H54 (cell line): ENCODE data around the gene AOC2.
"Not testable (repeated sequence)": the region's sequence is repeated elsewhere in the genome, so short reads cannot be mapped to it uniquely, and the experiment has no call there.

Experiments
- DNase-seq: peaks from one replicate; pipeline ENCODE4 v3.0.0; 2011; ENCODE audit warnings: low spot score, mixed read lengths; ENCODE audit not compliant: insufficient read length
- FAIRE-seq: peaks from 3 replicates; lab custom pipeline; 2011; peaks lifted over from hg19 to GRCh38; lab: Jason Lieb, UNC
- POLR2A ChIP-seq: IDR thresholded peaks from 2 replicates; pipeline ENCODE4 v1.6.1; 2011; ENCODE audit warnings: low read depth, mild to moderate bottlenecking, low read length

AOC2 gene

GRCh38 chr17:42877037-42877436 lies 32.7 kb downstream of the AOC2 start:
- DNase-seq (no peak), FAIRE-seq (no peak)
- no peak for TF ChIP-seq POLR2A

DNA sequence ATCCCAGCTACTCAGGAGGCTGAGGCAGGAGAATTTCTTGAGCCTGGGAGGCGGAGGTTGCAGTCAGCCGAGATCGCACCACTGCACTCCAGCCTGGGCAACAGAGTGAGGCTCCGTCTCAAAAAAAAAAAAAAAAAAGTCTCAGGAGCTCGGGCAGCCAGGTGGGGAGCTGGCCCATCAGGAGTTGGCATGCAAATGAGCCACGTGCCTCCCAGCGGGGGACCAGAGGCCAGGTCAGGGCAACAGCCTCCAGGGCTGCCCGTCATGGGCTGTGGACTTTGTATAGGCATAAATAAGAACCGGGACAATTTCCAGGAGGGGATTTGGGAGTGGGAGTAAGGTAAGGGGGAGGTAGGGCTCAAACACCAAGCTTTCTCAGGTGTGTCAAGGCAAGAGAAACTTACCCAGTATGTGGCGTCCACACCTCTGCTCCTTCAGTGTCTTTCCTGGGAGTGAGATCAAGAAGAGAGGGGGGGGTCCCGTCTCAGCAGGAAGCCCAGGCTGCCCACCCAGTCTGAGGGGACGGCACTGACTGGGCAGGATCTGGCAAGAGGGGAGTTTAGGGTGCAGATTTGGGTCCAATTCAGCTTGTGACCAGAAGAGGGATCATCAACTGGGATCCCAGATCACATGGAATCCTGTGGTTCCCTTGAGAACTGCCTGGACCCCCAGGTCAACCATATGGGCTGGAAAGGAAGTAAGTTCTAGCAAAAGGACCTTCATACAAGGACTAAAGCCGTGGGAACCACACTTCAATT lies 33.9 kb downstream of the AOC2 start:
- TF ChIP-seq POLR2A: no peak
- FAIRE-seq (no peak), DNase-seq (no peak)

DNA sequence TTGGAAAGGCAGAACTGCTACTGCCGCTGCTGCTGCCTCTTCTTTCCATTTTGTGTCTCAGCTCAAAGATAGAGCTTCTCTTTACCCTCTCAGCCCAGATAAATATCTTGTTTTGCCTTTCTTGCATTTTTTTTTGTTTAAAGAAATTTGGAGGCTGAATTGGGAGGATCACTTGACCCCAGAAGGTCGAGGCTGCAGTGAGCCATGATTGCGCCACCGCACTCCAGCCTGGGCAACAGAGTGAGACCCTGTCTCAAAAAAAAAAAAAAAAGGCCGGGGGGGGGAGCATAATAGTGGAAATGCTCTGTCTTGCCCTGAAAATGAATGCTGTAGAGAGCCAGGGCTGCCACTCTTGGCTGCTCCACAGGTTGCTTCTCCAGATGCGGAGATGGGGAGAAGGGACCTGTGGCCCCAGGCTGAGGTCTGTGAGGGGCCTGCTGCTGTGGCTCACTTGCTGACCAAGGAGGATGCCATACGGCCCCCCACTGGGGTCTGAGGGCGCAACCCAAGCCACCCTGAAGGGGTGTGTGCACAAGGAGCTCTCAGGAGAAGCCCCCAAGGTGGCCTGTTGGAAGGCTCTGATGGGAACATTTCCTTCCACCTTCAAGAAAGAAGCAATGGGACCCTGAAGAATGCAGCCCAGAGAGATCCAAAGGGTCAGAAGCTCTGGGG lies 34.7 kb downstream of the AOC2 start:
- TF ChIP-seq POLR2A: no peak
- FAIRE-seq (no peak), DNase-seq (no peak)

GRCh38 chr17:42879596-42879985 lies 35.2 kb downstream of the AOC2 start:
- TF ChIP-seq POLR2A: no peak
- FAIRE-seq (no peak), DNase-seq (peak; percentile 30)

GRCh38 chr17:42880776-42881310 lies 36.5 kb downstream of the AOC2 start:
- TF ChIP-seq POLR2A: no peak
- no peak for FAIRE-seq
- DNase-seq: no peak

DNA sequence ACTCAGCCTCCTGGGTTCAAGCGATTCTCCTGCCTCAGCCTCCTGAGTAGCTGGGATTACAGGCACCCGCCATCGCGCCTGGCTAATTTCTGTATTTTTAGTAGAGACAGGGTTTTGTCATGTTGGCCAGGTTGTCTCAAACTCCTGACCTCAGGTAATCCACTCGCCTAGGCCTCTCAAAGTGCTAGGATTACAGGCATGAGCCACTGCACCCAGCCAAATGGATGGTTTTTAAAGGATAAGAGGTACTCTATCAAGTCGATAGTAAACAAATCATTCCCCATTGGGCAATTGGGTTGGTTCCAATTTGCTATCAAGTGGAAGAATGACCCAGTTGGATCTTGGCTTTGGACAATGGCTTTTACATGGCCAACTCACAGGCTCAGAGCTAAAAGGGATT lies 37.3 kb downstream of the AOC2 start:
- not testable (repeated sequence) for FAIRE-seq, DNase-seq

DNA sequence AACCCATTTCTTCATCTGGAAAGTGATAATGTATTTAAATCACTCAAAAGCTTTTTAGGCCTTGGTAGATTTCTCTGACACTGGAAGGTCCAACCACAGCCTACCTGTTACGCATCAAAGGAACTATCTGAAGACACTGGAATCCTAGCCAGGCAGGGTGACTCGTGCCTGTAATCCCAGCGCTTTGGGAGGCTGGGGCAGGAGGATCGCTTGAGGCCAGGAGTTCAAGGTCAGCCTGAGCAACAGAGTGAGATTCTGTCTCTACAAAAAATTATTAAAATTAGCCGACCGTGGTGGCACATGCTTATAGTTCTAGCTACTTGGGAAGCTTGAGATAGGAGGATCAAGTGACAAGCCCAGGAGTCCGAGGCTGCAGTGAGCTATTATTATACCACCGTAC lies 37.8 kb downstream of the AOC2 start:
- no peak for TF ChIP-seq POLR2A
- DNase-seq (no peak), FAIRE-seq (no peak)

DNA sequence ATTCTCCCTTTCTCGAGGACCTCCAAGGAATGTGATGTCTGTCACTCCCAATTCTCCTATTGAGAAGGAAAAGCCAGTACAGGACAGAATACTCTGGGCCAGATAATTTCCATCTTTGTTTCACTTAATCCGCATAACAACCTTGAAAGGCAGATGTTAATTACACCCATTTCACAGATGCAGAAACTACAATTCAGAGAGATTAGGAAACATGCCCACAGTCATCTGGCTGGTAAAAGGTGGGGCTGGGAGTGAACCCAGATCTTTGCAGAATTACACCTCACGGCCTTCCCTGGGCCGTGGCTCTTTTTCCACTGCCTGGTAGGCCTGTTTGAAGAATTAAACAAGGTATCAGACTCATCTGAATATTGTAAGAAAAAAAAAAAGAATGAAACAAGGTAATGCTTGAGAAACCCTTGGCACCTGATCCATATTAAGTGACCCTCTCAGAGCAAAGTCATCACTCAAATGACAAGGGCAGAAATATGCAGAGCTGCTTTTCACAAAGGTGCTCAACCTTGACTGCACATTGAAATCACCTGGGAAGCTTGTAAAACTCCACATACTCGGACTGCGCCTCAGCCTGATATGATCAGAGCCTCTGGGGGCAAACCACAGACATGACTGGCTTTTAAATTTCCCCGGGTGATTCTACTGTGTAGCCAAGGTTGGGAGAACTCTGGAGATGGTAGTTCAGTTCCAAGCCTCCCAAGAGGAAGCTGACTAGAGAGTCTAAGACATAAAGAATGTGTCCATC lies 39.6 kb downstream of the AOC2 start:
- DNase-seq: no peak
- FAIRE-seq: no peak
- no peak for TF ChIP-seq POLR2A

DNA sequence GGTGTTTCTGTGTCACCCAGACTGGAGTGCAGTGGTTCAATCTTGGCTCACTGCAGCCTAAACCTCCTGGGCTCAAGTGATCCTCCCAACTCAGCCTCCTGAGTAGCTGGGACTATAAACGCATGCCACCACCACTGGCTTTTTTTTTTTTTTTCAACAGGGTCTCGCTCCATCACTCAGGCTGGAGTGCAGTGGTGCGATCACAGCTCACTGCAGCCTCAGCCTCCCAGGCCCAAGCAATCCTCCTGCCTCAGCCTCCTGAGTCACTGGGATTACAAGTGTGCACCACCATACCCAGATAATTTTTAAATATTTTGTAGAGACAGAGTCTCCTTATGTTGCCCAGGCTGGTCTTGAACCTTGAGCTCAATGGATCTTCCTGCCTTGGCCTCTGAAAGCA lies 41.4 kb downstream of the AOC2 start:
- not testable (repeated sequence) for FAIRE-seq, DNase-seq

DNA sequence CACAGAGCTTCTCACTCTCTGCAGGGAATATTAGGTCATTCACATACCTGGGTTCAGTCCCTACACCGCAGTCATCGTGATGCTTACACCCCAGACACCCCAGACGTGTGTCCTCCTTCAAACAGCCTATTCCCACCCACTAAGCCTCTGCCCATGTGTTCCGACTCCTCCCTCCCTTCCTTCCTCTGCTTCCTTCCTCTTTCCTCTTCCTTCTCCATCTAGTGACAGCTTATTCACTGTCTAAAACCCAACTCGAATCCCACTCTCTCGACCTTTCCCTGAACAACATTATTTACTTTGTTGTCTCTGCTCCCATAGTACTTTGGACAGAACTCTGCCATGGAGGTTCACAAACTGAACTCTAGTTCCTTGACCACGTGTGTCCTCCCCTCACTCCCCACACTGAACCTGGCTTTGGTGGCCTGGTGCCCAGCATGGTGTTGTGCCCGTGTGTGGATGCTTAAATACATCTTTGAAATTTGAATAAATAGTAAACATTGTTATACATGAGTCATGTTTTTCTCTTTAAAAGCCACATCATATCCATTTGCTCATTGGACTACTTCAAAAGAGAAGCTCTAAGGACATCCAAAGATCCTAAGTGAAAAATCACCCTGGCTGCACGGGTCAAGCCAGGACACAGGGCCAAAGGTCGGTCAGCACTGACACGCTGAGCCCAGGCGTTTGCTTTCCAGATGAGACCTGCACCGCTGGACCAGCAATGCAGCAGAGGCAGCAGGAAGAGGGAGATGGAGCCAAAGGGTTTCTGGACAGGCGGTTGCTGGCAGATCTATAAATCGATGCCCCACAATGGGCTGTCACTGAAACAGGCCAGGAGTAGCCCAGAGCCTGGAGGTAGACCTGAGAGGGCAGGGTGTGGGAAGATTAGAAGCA lies 42.1 kb downstream of the AOC2 start:
- no peak for DNase-seq
- no peak for TF ChIP-seq POLR2A
- no peak for FAIRE-seq

DNA sequence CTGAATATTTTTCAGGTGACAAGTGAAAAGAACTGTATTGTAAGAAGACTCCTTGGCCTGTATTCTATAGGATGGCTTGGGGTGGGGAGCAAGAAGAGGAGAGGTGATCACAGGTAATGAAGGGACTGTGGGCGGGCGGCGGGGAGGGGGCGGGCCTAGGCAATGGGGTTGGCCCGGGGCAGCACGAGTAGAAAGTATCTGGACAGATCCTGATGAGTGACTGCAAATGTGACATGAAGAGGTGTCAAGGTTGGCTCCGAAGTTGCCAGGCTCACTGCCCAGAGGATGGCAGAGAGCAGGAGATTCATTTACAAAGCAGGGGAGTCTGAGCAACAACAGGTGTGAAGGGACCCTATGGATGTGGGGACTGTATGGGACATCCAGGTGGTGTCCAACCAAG lies 45.4 kb downstream of the AOC2 start:
- no peak for TF ChIP-seq POLR2A
- DNase-seq: no peak
- FAIRE-seq: no peak

DNA sequence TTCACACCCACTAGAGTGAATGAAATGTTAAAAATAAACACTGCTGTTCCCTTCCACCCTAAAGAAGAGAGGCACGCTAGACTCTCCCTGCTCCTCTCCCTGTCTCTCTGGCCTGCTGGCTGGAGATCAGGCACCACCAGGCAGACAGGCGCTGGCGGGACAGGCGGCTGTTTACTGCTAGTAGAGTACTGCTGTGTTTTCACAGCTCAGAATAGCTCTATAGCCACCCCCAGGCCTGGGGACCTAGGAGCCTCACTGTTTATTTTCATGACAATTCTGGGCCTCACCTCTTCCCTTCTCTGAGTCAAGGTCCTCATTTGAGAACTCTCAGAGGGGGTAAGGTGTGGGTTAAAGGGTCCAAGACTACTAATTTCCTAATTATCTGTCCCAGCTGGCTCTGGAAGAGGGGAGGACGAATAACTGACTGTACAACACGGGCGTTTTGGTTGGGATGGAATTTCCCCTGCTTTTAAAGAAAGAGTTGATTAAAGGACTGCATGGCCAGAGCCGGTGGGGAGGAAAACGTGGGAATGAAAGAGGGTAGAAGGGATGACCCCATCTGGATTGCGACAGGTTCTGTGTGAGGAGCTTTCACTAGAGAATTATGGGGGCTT lies 47.3 kb downstream of the AOC2 start:
- FAIRE-seq (no peak), DNase-seq (no peak)
- TF ChIP-seq POLR2A: no peak

- TF ChIP-seq POLR2A: no peak
- FAIRE-seq (no peak), DNase-seq (no peak)
Observed at GRCh38 chr17:42893359-42893758, 49.0 kb downstream of the AOC2 start.
